GM21367 (cell line): Measurements from ENCODE around the gene FOXK2.
"Not testable (repeated sequence)": the region's sequence is repeated elsewhere in the genome, so short reads cannot be mapped to it uniquely, and the experiment has no call there.

Experiments used
- ATAC-seq: cut with Tn5 transposase; IDR thresholded peaks from one replicate; pipeline ENCODE4 v1.9.1; 2021; ENCODE audit not compliant: unreplicated experiment

Gene FOXK2

GRCh38 chr17:82528484-82529265 lies 9.1 kb downstream of the FOXK2 start:
- no peak for ATAC-seq

DNA sequence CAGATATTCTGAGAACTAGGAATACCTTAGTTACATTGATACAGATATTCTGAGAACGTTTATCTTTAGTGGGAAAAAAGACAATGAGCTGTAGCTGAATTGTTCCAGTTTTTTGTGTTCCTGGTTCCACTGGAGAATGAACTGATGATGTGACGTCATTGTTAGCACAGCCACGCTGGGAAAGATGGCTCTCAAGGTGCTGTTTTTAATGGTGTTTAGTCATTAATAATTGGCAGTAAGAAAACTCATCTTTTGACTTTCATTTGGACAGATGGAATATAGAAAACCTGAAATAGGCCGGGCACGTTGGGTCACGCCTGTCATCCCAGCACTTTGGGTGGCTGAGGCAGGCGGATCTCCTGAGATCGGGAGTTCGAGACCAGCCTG lies 10.4 kb downstream of the FOXK2 start:
- ATAC-seq, result no peak

- ATAC-seq, result no peak
Observed at GRCh38 chr17:82531431-82531881, 11.9 kb downstream of the FOXK2 start.

- no peak for ATAC-seq
Observed at GRCh38 chr17:82534401-82534812, 14.9 kb downstream of the FOXK2 start.

DNA sequence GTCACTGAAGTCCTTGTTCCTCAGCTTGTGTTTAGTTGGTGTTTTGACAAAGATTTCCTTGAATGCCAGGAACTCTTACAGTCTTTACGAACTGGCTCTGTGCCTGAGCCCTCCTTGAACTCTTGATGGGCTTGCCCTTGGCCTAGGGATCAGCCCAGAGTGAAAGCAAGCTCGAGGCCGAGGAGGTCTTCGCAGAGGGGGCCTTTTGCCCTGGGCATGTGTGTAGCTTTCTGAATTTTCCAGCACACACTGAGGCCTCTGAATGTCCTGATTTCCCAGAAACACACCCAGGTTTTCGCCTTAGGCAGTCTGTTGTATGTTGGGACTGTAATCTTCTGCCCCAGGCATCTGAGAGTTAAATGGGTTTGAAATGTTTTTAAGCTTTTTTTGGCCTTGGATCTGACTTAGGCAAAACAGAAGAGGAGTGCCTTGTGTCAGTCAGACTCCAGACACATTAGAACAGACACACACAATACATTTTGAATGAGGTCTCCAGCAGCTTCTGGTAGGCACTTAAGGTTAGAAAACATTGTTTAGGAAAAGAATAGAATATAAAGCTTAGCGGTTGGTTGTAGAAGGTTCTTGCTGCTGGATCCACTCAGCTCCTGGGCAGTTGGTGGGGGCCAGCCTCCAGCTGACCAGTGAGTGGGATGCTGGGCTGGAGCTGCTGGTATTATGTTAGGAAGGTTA lies 17.1 kb downstream of the FOXK2 start:
- no peak for ATAC-seq

GRCh38 chr17:82537228-82537627 lies 17.7 kb downstream of the FOXK2 start:
- not testable (repeated sequence) for ATAC-seq

DNA sequence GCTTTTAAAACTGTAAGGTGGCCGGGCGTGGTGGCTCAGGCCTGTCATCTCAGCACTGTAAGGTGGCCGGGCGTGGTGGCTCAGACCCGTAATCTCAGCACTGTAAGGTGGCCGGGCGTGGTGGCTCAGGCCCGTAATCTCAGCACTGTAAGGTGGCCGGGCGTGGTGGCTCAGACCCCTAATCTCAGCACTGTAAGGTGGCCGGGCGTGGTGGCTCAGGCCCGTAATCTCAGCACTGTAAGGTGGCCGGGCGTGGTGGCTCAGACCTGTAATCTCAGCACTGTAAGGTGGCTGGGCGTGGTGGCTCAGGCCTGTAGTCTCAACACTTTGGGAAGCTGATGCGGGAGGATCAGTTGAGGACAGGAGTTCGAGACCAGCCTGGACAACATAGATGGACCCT lies 19.5 kb downstream of the FOXK2 start:
- ATAC-seq, result not testable (repeated sequence)

DNA sequence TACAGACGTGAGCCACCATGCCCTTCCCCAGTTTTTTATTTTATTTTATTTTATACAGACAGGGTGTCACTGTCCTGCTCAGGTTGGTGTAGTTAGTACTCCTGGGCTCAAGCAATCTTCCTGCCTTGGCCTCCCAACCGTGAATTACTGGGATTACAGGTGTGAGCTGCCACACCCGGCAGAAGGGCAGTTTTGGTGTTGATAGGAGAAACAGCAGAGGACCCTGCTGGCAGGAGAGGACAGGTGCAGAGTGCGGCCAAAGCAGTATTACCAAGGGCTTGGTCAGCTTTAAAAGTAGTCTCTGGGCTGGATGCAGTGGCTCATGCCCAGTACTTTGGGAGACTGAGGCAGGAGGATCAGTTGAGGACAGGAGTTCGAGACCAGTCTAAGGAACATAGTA lies 22.9 kb downstream of the FOXK2 start:
- no peak for ATAC-seq

GRCh38 chr17:82544431-82545070 lies 25.0 kb downstream of the FOXK2 start:
- ATAC-seq, result no peak

DNA sequence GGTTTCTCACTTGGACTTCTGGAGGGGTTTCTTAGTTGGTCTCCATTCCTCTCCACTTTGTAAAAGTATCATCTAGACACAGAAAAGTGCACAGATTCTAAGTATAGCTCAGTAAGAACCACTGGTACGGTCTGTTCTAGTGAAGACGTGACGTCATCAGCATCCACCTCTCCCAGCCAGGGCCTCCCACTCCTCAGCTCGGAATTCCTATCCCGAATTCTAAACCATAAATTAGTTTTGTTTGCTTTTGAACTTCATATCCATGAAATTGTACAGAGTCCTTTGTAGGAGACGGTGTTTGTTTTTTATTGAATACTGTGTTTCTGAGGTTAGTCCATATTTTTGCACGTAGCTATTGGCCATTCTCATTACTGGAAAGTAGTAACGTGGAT lies 25.5 kb downstream of the FOXK2 start:
- ATAC-seq, result no peak

GRCh38 chr17:82547981-82548380 lies 28.4 kb downstream of the FOXK2 start:
- ATAC-seq, result no peak

DNA sequence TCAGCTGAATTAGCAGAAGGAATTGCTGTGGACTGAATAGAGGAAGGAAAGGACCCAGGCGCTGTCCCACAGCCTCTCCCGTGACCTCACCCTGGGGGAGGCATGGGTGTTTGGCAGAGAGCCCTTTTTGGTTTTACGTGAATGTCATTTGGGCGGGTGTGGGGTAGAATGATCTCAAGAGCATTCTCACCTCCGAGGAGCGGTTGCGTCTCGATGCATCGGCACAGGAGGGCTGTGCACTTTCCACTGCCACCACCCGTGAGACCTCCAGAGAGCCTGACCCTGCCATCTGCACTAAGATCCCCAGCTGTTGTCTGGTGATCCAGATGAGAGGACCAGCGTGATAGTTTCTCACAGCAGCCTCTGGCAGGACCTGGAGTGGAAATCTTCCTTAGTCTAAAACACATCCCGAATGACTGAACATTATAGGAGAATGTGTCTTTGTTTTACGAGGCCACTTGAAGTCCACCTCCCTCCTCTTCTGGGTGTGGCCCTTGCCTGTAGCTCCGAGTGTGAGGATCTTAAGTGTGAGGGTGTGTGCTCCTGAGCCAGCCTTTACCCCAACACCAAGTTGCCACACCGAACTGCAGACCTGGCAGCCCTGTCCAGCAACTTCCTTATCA lies 29.3 kb downstream of the FOXK2 start:
- no peak for ATAC-seq

- no peak for ATAC-seq
Observed at GRCh38 chr17:82551779-82552457, 32.4 kb downstream of the FOXK2 start.

GRCh38 chr17:82552580-82552979 lies 33.0 kb downstream of the FOXK2 start:
- no peak for ATAC-seq

GRCh38 chr17:82553210-82553930 lies 33.8 kb downstream of the FOXK2 start:
- ATAC-seq, result no peak

GRCh38 chr17:82557510-82557909 lies 38.0 kb downstream of the FOXK2 start:
- not testable (repeated sequence) for ATAC-seq

GRCh38 chr17:82559566-82560251 lies 40.2 kb downstream of the FOXK2 start:
- no peak for ATAC-seq

DNA sequence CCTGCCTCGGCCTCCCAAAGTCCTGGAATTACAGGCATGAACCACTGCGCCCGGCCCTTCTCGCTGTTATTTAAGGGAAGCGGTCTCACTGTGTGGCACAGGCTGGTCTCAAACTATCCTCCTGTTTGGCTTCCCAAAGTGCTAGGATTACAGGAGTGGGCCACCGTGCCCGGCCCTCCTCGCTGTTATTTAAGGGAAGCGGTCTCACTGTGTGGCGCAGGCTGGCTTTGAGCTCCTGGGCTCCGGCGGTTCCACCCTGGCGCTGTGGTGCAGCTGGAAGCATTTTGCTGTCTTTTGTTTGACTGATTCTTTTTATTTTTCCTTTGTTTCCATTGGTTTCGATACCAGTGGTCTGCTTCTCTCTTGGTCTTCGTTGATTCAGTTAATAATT lies 40.7 kb downstream of the FOXK2 start:
- no peak for ATAC-seq

- no peak for ATAC-seq
Observed at GRCh38 chr17:82560802-82561428, 41.4 kb downstream of the FOXK2 start.
